GM18502 (cell line): ENCODE measurements around the gene AGAP5.
"Not testable (repeated sequence)": the region's sequence is repeated elsewhere in the genome, so short reads cannot be mapped to it uniquely, and the experiment has no call there.

Experiments
- ATAC-seq: cut with Tn5 transposase; IDR thresholded peaks from one replicate; pipeline ENCODE4 v1.9.1; 2021; ENCODE audit warnings: mild to moderate bottlenecking; ENCODE audit not compliant: unreplicated experiment, poor library complexity

AGAP5 gene

DNA sequence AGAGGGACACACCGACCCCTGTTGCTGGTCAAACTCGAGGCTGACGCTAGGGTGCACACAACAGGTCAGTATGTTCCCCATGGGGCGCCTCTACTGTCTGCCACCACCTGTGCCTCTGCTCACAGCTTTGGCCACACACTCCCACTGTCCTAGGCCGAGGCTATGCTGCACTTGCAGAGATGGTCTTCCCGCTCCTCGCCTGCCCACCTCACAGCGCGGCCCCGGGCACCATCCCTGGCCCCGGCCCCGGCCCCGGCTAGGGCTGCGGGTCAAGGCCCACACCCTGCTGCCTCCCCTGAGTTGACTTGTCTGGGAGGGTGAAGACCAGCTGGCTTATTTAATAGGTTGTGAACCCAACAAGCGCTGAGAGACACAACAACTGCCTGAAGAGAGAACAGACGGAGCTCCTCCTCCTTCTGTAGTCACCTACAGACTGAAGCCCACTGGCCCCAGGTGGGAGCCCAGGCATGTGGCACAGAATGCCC lies at the start of gene AGAP5:
Gene AGAP5, minus strand, starts transcription at position 435 of the 485 bp plus-strand sequence. Its CDS starts 354 bp downstream, at position 81.
- not testable (repeated sequence) for ATAC-seq

DNA sequence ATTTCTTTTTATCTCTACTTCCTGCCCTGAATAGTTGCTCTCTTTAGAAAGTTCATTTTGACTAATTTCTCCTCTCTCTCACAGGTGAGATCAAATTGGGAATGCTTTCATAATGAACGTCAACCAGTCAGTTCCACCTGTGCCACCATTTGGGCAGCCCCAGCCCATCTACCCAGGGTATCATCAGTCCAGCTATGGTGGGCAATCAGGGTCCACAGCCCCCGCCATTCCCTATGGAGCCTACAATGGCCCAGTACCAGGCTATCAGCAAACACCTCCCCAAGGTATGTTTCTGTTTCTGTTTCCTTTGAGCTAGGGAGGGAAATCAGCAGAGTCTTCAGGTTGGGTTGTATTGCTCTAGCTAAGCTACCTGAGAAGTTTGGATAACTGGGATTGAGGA lies 48.8 kb upstream of the AGAP5 start:
- no peak for ATAC-seq

DNA sequence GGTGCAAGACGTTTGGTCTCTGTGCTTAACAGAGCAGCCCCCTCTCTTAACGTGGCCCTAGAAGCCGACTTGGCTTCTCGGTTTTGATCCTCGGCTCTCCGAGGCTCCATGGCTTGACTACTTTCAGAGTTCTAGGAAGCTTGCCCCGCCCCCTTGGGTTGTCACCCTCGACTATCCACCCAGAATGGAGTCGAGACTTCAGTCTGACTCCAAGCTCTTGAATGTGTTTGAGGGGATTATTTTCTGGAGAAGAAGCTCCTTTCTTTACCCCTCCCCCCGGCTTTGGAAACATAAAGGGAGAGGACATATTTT lies 46.7 kb upstream of the AGAP5 start:
- ATAC-seq, result peak; percentile 23

GRCh38 chr10:73743905-73744663 lies 46.2 kb upstream of the AGAP5 start, which contains the start of gene SEC24C:
Gene SEC24C, plus strand, starts transcription at chr10:73744372. Its CDS starts 2,461 bp downstream, at chr10:73746833.
- peak; percentile 90 for ATAC-seq

DNA sequence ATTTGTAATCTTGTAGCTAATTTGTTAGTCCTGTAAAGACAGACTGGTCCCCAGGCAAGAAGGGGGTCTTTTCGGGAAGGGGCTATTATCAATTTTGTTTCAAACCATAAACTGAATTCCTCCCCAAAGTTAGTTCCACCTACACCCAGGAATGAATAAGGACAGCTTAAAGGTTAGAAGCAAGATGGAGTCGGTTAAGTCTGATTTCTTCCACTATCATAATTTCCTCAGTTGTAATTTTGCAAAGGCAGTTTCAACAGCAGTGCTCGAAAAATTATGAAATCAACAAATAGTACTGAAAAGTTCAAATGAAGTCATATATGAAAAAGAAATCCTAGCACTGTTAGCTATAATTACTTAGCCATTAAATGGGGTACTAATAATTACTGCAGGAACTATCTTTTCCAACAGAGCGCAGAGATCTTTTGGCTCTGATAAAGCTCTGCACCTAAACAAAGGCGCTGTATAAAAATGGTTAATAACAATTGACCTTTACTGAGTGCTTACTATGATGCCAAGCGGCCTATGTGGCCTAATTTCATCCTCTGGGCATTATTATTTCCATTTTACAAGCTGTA lies 45.5 kb upstream of the AGAP5 start:
- ATAC-seq, result no peak

DNA sequence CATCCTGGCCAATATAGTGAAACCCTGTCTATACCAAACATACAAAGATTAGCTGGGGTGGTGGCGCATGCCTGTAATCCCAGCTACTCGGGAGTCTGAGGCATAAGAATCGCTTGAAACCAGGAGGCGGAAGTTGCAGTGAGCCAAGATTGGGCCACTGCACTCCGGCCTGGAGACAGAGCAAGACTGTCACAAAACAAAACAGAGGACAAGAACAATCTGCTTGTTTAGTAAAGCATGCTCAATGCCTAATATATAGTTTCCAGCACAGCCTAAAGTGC lies 44.5 kb upstream of the AGAP5 start:
- no peak for ATAC-seq

DNA sequence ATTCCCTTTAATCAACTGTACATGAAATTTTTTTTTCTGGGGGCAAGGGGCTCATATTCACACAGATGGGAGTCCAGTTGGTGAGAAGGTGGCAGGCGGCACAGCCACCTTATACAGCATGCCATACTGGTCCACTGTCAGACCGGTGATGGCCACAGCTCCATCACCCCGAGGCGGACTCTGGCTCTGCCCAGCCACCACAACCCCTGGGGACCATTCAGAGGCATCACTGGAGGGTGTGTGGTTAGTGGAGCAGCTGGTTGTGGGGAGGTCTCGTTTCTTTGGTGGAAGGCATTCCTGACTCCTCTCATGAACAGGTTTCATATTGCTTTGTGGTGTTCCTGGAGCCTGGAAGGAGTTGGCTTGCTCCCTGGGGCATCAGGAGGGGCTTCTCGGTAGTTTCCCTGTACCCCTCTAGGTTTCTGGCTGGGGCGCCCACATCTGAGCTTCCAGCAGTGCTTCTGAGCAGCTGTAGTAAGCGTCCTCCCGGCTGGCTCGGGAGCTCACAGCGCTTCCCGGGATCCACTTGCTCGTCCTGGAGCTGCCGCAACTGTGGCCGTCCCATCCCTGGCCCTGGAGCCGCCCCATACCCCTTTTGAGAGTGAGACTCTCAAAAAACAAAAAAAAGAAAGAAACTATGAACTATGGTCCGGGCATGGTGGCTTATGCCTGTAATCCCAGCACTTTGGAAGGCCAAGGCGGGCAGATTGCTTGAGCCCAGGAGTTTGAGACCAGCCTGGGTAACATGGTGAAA lies 42.8 kb upstream of the AGAP5 start:
- not testable (repeated sequence) for ATAC-seq

- ATAC-seq, result no peak
Measured at GRCh38 chr10:73734796-73735305, 36.9 kb upstream of the AGAP5 start.

GRCh38 chr10:73734028-73734720 lies 36.3 kb upstream of the AGAP5 start:
- no peak for ATAC-seq

DNA sequence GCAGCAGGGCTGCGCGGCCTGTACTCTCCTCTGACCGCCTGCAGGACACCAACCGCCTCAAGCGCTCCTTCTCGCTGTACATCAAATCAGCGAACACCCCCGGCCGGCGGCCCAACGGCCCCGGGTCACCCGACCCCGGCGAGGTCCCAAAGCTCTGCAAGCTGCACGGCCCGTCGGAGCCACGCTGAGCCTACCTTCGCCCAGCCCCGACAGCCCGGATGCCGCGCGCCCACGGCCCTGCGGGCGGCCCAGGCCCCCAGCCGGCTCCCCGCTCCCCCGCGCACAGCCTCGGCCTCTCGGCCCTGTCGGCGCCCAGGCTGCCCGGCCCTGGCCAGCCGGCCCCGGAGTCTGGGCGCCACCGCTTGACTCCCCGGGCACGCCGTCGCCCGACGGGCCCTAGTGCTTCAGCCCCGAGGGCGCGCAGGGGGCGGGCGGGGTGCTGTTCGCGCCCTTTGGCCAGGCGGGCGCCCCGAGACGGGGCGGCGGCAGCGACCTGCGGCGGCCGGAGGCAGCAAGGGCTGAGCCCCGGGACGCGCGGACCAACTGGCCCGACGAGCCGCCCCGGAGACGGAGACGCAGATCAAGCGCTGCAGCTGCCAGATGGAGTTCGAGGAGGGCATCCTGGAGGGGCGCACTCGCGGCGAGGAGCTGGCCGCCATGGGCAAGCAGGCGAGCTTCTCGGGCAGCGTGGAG lies 35.2 kb upstream of the AGAP5 start:
- no peak for ATAC-seq

- no peak for ATAC-seq
Measured at GRCh38 chr10:73732426-73732825, 34.5 kb upstream of the AGAP5 start.

DNA sequence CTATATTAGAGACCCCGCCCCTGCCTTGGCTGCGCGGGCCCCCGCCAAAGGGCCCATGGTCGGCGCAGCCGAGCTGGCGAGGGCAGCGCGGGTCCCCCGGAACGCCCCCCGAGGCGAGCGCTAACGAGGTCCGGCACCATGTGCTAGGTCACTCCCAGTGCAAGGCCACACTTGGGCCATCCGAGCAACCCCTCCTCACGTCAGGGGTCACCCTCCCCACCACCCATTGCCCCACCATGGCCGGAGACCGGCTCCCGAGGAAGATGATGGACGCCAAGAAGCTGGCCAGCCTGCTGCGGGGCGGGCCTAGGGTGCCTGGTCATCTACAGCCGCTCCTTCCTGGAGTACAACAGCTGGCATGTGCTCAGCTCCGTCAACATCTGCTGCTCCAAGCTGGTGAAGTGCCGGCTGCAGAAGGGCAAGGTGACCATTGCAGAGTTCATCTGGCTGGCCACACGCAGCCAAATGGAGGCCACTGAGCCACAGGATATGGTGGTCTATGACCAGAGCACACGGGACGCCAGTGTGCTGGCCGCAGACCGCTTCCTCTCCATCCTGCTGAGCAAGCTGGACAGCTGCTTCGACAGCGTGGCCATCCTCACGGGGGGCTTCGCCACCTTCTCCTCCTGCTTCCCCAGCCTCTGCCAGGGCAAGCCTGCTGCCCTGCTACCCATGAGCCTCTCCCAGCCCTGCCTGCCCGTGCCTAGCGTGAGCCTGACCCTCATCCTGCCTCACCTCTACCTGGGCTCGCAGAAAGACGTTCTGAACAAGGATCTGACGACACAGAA lies 33.9 kb upstream of the AGAP5 start:
- no peak for ATAC-seq

- peak; percentile 90 for ATAC-seq
Measured at GRCh38 chr10:73730153-73730906, 32.4 kb upstream of the AGAP5 start.

DNA sequence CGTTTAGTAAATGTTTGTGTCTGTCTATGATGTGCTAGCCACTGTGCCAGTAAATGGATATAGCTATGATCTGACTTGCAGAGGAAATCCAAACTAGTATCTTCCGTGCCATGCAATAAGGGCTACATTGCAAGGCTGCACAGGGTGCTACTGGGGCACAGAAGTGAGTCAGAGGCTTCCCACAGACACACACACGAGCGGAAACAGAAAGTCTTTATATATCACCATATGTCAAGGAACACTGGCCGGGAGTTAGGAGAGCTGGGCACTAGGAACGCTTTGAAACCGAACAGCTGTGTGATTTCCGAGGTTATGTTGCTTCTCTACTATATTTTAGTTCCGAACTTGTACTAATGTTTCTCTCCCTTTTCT lies 31.9 kb upstream of the AGAP5 start:
- not testable (repeated sequence) for ATAC-seq

- ATAC-seq, result no peak
Measured at GRCh38 chr10:73723516-73723915, 25.6 kb upstream of the AGAP5 start.

DNA sequence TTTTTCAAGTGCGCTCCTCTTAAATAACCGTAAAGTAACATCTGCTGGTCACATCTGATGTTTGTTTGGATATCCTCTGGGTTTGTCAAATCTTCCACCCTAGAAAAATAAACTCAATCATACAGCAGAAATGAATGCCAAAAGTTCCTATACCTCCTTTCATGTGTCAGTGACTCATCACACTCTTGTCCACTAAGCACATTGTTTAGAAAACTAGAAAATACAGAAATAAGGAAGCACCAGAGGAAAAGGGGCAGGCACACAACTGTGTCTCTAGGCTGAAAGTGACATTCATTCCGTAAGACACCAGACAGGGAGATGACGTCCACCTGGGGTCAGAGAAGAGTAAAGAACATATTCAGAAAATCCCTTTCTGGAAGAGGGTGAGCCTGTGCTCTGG lies 22.7 kb upstream of the AGAP5 start:
- ATAC-seq, result not testable (repeated sequence)

- no peak for ATAC-seq
Measured at GRCh38 chr10:73717556-73717955, 19.6 kb upstream of the AGAP5 start.

DNA sequence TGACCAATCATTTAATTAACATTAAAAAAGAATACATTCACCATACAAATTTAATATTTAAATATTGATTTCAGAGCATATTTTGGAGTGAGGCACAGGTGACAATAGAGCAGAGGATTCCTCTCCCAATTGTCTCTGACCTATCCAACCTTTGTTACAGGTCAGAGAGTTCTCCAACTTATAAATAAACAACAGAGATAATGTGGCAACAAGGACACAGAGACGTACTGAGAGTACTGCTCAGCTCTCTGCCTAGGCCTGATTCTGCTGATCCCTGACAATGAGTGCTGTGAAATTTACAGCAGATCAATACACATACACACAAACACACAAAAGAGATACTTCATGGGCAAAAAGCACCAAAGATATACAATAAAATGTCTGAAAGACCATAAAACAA lies 18.3 kb upstream of the AGAP5 start:
- no peak for ATAC-seq
